Left ventricle myocardium inferior (tissue), 1 donor: ENCODE results near the gene RFLNA. TPM values are rescaled to one million over a fixed set of nuclear protein-coding genes. Genes with fewer than 3 reads are reported as not detected.

Experiments used
- DNase-seq: peaks from one replicate; pipeline ENCODE4 v3.0.0-alpha.2; 2020
- H3K27ac ChIP-seq: fragments of 200-600 bp; replicated peaks from 2 replicates; pipeline ENCODE4 v1.8.0; 2021
- H3K27me3 ChIP-seq: fragments of 200-600 bp; 2 replicates; pipeline ENCODE4 v1.8.0; 2021; ENCODE audit warnings: low read depth
- H3K36me3 ChIP-seq: fragments of 200-600 bp; 2 replicates; pipeline ENCODE4 v1.8.0; 2021
- H3K4me1 ChIP-seq: fragments of 200-600 bp; 2 replicates; pipeline ENCODE4 v1.8.0; 2021
- H3K4me3 ChIP-seq: fragments of 200-600 bp; 2 replicates; pipeline ENCODE4 v1.8.0; 2021; ENCODE audit warnings: mild to moderate bottlenecking, moderate library complexity
- H3K9me3 ChIP-seq: fragments of 200-600 bp; replicated peaks from 2 replicates; pipeline ENCODE4 v1.8.0; 2021
- intact Hi-C: fragments of 100-400 bp; cut with micrococcal nuclease; formaldehyde crosslinking; loops from one replicate; pipeline ENCODE4 v1.11.0; 2022
- total RNA-seq: library from RNA; stranded (reverse); fragmentation: NEBNext Ultra II Directional; extraction: Animal tissue kit (Norgen Biotek cat#: 25700); gene quantifications from one replicate; pipeline ENCODE4 v1.2.1, GENCODE V29; 2021
- TF ChIP-seq, protein P1 (sequence below): fragments of 200-600 bp; IDR thresholded peaks from 2 replicates; pipeline ENCODE4 v1.8.0; 2021; ENCODE audit warnings: antibody characterized with exemption, mild to moderate bottlenecking, borderline replicate concordance
- donor health status: DM: no; HTN: yes; CAD: no; lungs with severe emphysema.

The RFLNA gene
- total RNA-seq, 1 donor from 2014 or later = 0.27 TPM

GRCh38 chr12:124292385-124292784 lies 2.5 kb upstream of the RFLNA start:
- DNase-seq = no peak
- Histone ChIP-seq H3K4me1 (peaks cover 36% of the 10 kb centered on the region), H3K9me3 (peaks cover 12% of the 10 kb centered on the region), H3K4me3 (no peak overlapping the region), H3K27ac (no peak overlapping the region), H3K27me3 (peaks cover 30% of the 10 kb centered on the region), H3K36me3 (no peaks in the 10 kb centered on the region)
- intact Hi-C loops = no loop called here
- TF ChIP-seq, protein P1, sequence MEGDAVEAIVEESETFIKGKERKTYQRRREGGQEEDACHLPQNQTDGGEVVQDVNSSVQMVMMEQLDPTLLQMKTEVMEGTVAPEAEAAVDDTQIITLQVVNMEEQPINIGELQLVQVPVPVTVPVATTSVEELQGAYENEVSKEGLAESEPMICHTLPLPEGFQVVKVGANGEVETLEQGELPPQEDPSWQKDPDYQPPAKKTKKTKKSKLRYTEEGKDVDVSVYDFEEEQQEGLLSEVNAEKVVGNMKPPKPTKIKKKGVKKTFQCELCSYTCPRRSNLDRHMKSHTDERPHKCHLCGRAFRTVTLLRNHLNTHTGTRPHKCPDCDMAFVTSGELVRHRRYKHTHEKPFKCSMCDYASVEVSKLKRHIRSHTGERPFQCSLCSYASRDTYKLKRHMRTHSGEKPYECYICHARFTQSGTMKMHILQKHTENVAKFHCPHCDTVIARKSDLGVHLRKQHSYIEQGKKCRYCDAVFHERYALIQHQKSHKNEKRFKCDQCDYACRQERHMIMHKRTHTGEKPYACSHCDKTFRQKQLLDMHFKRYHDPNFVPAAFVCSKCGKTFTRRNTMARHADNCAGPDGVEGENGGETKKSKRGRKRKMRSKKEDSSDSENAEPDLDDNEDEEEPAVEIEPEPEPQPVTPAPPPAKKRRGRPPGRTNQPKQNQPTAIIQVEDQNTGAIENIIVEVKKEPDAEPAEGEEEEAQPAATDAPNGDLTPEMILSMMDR = no peak

DNA sequence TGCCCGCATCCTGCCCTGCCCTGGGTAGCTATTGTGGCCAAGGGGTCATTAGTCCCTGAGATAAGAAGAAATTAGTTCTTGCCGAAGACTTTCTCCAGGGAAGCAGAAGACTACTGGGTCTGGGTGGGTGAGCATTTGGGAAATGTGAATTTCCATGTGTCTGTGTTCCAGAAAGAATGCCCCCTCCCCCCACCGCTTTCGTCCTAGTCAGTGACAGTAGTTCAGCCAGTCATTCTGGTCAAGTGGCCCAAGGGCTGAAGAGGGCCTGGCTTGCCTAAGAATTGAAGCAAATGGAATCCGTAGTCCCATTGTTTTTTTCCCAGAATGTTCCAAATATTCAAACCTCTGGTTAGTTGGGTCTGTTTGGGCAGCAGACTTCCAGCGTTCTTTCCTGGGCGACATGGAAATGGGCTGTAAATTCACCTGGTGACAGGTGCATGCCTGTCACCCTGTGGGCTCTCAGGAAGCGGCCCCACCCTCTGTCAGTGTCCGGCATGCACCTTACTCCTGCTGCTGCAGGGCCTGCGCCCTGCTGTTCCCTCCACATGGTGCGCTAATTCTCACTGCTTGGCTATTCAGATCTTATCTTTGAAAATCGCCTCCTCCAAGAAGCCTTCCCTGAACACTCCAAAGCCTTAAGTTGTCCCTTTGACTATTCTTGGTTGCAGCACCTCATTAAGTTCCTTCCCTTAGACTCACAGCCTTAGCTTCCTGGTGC lies 1.4 kb upstream of the RFLNA start:
- TF ChIP-seq, protein P1 = no peak
- H3K4me3 ChIP-seq = no peak overlapping the region
- intact Hi-C loops = no loop called here
- no peak for DNase-seq
- peaks cover 1% of the 10 kb centered on the region for H3K9me3 ChIP-seq
- H3K4me1 ChIP-seq = peaks cover 36% of the 10 kb centered on the region
- no peak overlapping the region for H3K27ac ChIP-seq
- H3K27me3 ChIP-seq = peaks cover 32% of the 10 kb centered on the region
- no peaks in the 10 kb centered on the region for H3K36me3 ChIP-seq

- Histone ChIP-seq H3K36me3 (no peaks in the 10 kb centered on the region), H3K4me3 (peak overlapping the region; percentile 59), H3K4me1 (peaks cover 24% of the 10 kb centered on the region), H3K27me3 (peaks cover 51% of the 10 kb centered on the region), H3K9me3 (no peaks in the 10 kb centered on the region), H3K27ac (no peak overlapping the region)
- DNase-seq = no peak
- intact Hi-C loops = no loop called here
- TF ChIP-seq, protein P1 = no peak
Measured at GRCh38 chr12:124295431-124296058, 652 bp downstream of the RFLNA start.

DNA sequence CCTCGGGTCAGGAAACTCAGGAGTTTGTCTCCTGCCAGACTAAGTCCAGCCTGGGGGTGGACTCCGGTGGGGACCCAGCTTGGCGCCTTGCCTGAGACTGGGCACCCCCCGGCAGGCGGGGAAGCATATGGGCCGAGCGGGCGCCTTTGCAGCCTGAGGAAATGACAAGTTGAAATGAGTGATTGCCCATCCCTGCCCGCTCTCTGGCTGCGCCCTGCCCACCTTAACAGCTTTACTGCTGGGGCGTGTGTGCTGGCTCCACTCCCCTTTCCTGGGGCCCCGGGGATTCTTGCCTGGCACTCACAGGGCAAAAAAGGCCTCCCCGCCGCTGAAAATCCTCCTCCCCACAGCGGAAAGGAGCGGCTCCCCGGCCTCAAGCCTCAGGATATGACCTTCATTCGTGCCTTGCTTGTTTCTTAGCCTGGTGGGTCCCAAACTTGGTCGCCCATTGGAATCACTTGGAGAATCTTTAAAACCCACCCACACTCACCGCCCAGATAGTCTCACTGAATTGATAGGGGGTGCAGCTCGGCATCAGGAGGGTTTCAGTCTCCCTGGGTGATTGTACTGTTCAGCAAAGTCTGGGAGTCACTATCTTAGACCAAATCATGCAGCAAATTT lies 1.5 kb downstream of the RFLNA start:
- Histone ChIP-seq H3K9me3 (no peaks in the 10 kb centered on the region), H3K4me1 (peaks cover 24% of the 10 kb centered on the region), H3K27me3 (peaks cover 54% of the 10 kb centered on the region), H3K4me3 (peak overlapping the region; percentile 33), H3K27ac (no peak overlapping the region), H3K36me3 (no peaks in the 10 kb centered on the region)
- no peak for DNase-seq
- intact Hi-C loops = no loop called here
- TF ChIP-seq, protein P1 = no peak

GRCh38 chr12:124296916-124297351 lies 2.0 kb downstream of the RFLNA start:
- H3K27me3 ChIP-seq = peaks cover 60% of the 10 kb centered on the region
- TF ChIP-seq, protein P1 = no peak
- H3K4me3 ChIP-seq = no peak overlapping the region
- H3K36me3 ChIP-seq = no peaks in the 10 kb centered on the region
- peaks cover 24% of the 10 kb centered on the region for H3K4me1 ChIP-seq
- intact Hi-C loops = no loop called here
- no peak overlapping the region for H3K27ac ChIP-seq
- no peaks in the 10 kb centered on the region for H3K9me3 ChIP-seq
- DNase-seq = no peak
